ENCODE measurements around the gene SETD1B.

- TF ChIP-seq CTCF (IDR thresholded peaks at IDR 0.05; ENCODE audit: low read depth, low read length) (no peak), EZH2phosphoT487 (IDR thresholded peaks at IDR 0.05; ENCODE audit: low read depth) (no peak)
Measured at GRCh38 chr12:121770813-121771625, 32.8 kb upstream of the SETD1B start.

All from OCI-LY3 (cell line).